IMR-90 (cell line): ENCODE data around the gene NCKAP5L. TPM values are rescaled to one million over a fixed set of nuclear protein-coding genes. Genes with fewer than 3 reads are reported as not detected.

Experiments
- ATAC-seq: fragments of 200-7000 bp; cut with Tn5 transposase; 2 replicates; pipeline ENCODE4 v1.9.1; 2020; ENCODE audit warnings: low read depth, mild to moderate bottlenecking, moderate library complexity
- BruUV-seq: library from RNA; stranded (reverse); fragments of 400-500 nt; replicated peaks from 2 replicates; lab custom pipeline; 2021; lab: Mats Ljungman, UMichigan
- CTCF ChIA-PET: fragments of 300-600 bp; formaldehyde crosslinking; extraction: SDS; loops from one replicate; lab custom pipeline; 2021; ENCODE audit warnings: antibody characterized with exemption; lab: Yijun Ruan, JAX
- POLR2A ChIA-PET: fragments of 300-600 bp; sonication (Branson Sonifier 250); formaldehyde crosslinking; loops from one replicate; lab custom pipeline; 2022; ENCODE audit warnings: antibody characterized with exemption; ENCODE audit not compliant: unreplicated experiment; lab: Charles Lee
- DNase-seq: peaks from one replicate; pipeline ENCODE4 v3.0.0; 2013
- H2AFZ ChIP-seq: replicated peaks from 2 replicates; pipeline ENCODE3; 2013; ENCODE audit warnings: low read length, mild to moderate bottlenecking; ENCODE audit not compliant: poor library complexity
- H2AK5ac ChIP-seq: 2 replicates; pipeline ENCODE4 v1.6.1; 2013; ENCODE audit warnings: low read depth, low read length, inconsistent platforms
- H2AK9ac ChIP-seq: replicated peaks from 2 replicates; pipeline ENCODE3; 2013; ENCODE audit warnings: mild to moderate bottlenecking, low read depth, low read length, moderate library complexity; ENCODE audit not compliant: poor library complexity
- H2BK120ac ChIP-seq: 2 replicates; pipeline ENCODE4 v1.6.1; 2013; ENCODE audit warnings: low read depth, low read length, inconsistent platforms
- H2BK15ac ChIP-seq: 3 replicates; pipeline ENCODE4 v1.6.1; 2013; ENCODE audit warnings: low read depth, low read length, inconsistent platforms
- H2BK20ac ChIP-seq: 2 replicates; pipeline ENCODE4 v1.6.1; 2013; ENCODE audit warnings: low read depth, mild to moderate bottlenecking, inconsistent platforms, low read length, moderate library complexity
- H2BK5ac ChIP-seq: 2 replicates; pipeline ENCODE4 v1.6.1; 2013; ENCODE audit warnings: mild to moderate bottlenecking, low read depth, low read length, inconsistent platforms; ENCODE audit not compliant: poor library complexity, severe bottlenecking
- H3K14ac ChIP-seq: replicated peaks from 2 replicates; pipeline ENCODE4 v1.6.1; 2013; ENCODE audit warnings: low read depth, low read length, inconsistent platforms
- H3K18ac ChIP-seq: 2 replicates; pipeline ENCODE4 v1.6.1; 2013; ENCODE audit warnings: low read depth, low read length, control low read depth
- H3K23ac ChIP-seq: 2 replicates; pipeline ENCODE4 v1.6.1; 2013; ENCODE audit warnings: low read depth, low read length, inconsistent platforms
- H3K27ac ChIP-seq: 2 replicates; pipeline ENCODE4 v1.5.1; 2013; ENCODE audit warnings: mild to moderate bottlenecking, control low read depth, low read length; ENCODE audit not compliant: insufficient read depth
- H3K27me3 ChIP-seq: 2 replicates; pipeline ENCODE4 v1.6.1; 2013; ENCODE audit warnings: low read length; ENCODE audit not compliant: control insufficient read depth, insufficient read depth
- H3K36me3 ChIP-seq: 2 replicates; pipeline ENCODE4 v1.6.1; 2013; ENCODE audit warnings: low read length, mixed read lengths; ENCODE audit not compliant: control insufficient read depth, insufficient read depth
- H3K4ac ChIP-seq: 2 replicates; pipeline ENCODE4 v1.6.1; 2013; ENCODE audit warnings: low read depth, low read length, inconsistent platforms
- H3K4me1 ChIP-seq: 2 replicates; pipeline ENCODE4 v1.6.1; 2013; ENCODE audit warnings: low read length, mixed read lengths; ENCODE audit not compliant: control insufficient read depth, insufficient read depth
- H3K4me2 ChIP-seq: 2 replicates; pipeline ENCODE4 v1.6.1; 2013; ENCODE audit warnings: low read depth, mild to moderate bottlenecking, control low read depth, low read length, moderate library complexity
- H3K4me3 ChIP-seq: 2 replicates; pipeline ENCODE4 v1.5.1; 2013; ENCODE audit warnings: low read depth, mild to moderate bottlenecking, control low read depth, low read length, moderate library complexity; ENCODE audit not compliant: insufficient read depth
- H3K56ac ChIP-seq: 2 replicates; pipeline ENCODE4 v1.6.1; 2013; ENCODE audit warnings: low read length, inconsistent platforms; ENCODE audit not compliant: insufficient read depth; ENCODE audit errors: extremely low read depth
- H3K79me1 ChIP-seq, 2 experiments: 2 replicates each; pipeline ENCODE4 v1.6.1; 2013; ENCODE audit warnings: low read length in 2 of 2, inconsistent platforms in 1 of 2, low read depth in 1 of 2
- H3K9ac ChIP-seq: 2 replicates; pipeline ENCODE4 v1.6.1; 2013; ENCODE audit warnings: low read depth, low read length, control low read depth
- H3K9me1 ChIP-seq: 2 replicates; pipeline ENCODE4 v1.6.1; 2013; ENCODE audit warnings: low read length, inconsistent platforms; ENCODE audit not compliant: insufficient read depth
- H3K9me3 ChIP-seq: 2 replicates; pipeline ENCODE4 v1.6.1; 2013; ENCODE audit warnings: low read length; ENCODE audit not compliant: control insufficient read depth, insufficient read depth
- H4K20me1 ChIP-seq: 2 replicates; pipeline ENCODE4 v1.6.1; 2013; ENCODE audit warnings: low read length, inconsistent platforms; ENCODE audit not compliant: insufficient read depth
- H4K5ac ChIP-seq: 2 replicates; pipeline ENCODE4 v1.6.1; 2013; ENCODE audit warnings: mild to moderate bottlenecking, low read depth, low read length, control low read depth
- H4K8ac ChIP-seq, 2 experiments: 2 replicates each; pipeline ENCODE4 v1.6.1; 2013; ENCODE audit warnings: low read depth in 2 of 2, low read length in 2 of 2, control low read depth in 1 of 2, inconsistent platforms in 1 of 2
- H4K91ac ChIP-seq: 2 replicates; pipeline ENCODE4 v1.6.1; 2013; ENCODE audit warnings: low read depth, low read length, inconsistent platforms; ENCODE audit not compliant: insufficient read depth
- BHLHE40 ChIP-seq: fragments of 150-350 bp; IDR thresholded peaks from 2 replicates; pipeline ENCODE4 v1.6.1; 2016; ENCODE audit warnings: mild to moderate bottlenecking, low read depth, low read length
- CEBPB ChIP-seq: IDR thresholded peaks from 2 replicates; pipeline ENCODE4 v1.6.1; 2012; ENCODE audit warnings: low read depth, low read length, improper control_type of control experiment
- CHD1 ChIP-seq: IDR thresholded peaks from 2 replicates; pipeline ENCODE4 v1.6.1; 2012; ENCODE audit warnings: low read depth, low read length, improper control_type of control experiment
- CTCF ChIP-seq: conservative IDR thresholded peaks from 2 replicates; pipeline ENCODE4 v1.5.1; 2012; ENCODE audit warnings: mild to moderate bottlenecking, low read depth, low read length, improper control_type of control experiment
- ELK1 ChIP-seq: fragments of 150-350 bp; IDR thresholded peaks from 2 replicates; pipeline ENCODE4 v1.6.1; 2016; ENCODE audit warnings: low read depth, mild to moderate bottlenecking, low read length, moderate library complexity, borderline replicate concordance
- FOS ChIP-seq: fragments of 150-350 bp; IDR thresholded peaks from 2 replicates; pipeline ENCODE4 v1.6.1; 2016; ENCODE audit warnings: low read depth, low read length
- MAFK ChIP-seq: IDR thresholded peaks from 2 replicates; pipeline ENCODE4 v1.6.1; 2012; ENCODE audit warnings: low read depth, low read length, improper control_type of control experiment
- MAZ ChIP-seq: IDR thresholded peaks from 2 replicates; pipeline ENCODE4 v1.6.1; 2012; ENCODE audit warnings: low read depth, mild to moderate bottlenecking, low read length, improper control_type of control experiment, moderate library complexity, borderline replicate concordance
- MXI1 ChIP-seq: IDR thresholded peaks from 2 replicates; pipeline ENCODE4 v1.6.1; 2012; ENCODE audit warnings: low read depth, mild to moderate bottlenecking, low read length, moderate library complexity, borderline replicate concordance
- NFE2L2 ChIP-seq: fragments of 150-350 bp; IDR thresholded peaks from 2 replicates; pipeline ENCODE4 v1.6.1; 2016; ENCODE audit warnings: low read depth, mild to moderate bottlenecking, low read length
- POLR2A ChIP-seq: IDR thresholded peaks from 2 replicates; pipeline ENCODE4 v1.6.1; 2012; ENCODE audit warnings: mild to moderate bottlenecking, low read depth, low read length
- RCOR1 ChIP-seq: IDR thresholded peaks from 2 replicates; pipeline ENCODE4 v1.6.1; 2012; ENCODE audit warnings: mild to moderate bottlenecking, low read length, improper control_type of control experiment; ENCODE audit not compliant: insufficient replicate concordance
- RFX5 ChIP-seq: IDR thresholded peaks from 2 replicates; pipeline ENCODE4 v1.8.0; 2012; ENCODE audit warnings: low read depth, mild to moderate bottlenecking, low read length, moderate library complexity
- SMC3 ChIP-seq: fragments of 150-350 bp; IDR thresholded peaks from 2 replicates; pipeline ENCODE4 v1.6.1; 2016; ENCODE audit warnings: low read depth, mild to moderate bottlenecking, antibody characterized with exemption, low read length, moderate library complexity
- USF2 ChIP-seq: fragments of 150-350 bp; IDR thresholded peaks from 2 replicates; pipeline ENCODE4 v1.6.1; 2017; ENCODE audit warnings: mild to moderate bottlenecking, antibody characterized with exemption, low read length, low read depth
- WGBS, 2 experiments: methylation state at CpG; one replicate each; pipeline versions ENCODE4 v1.1.5 to v1.1.7; 2013; ENCODE audit warnings: missing lambda C conversion rate in 2 of 2; ENCODE audit not compliant: insufficient read length in 1 of 2; ENCODE audit errors: extremely low coverage in 2 of 2; 5-methylcytosine and 5-hydroxymethylcytosine counted together
- dilution Hi-C: fragments of 300-500 bp; cut with HindIII; formaldehyde crosslinking; loops from one replicate; pipeline ENCODE4 v1.14.3; 2018; ENCODE audit warnings: low sequenced_read_pairs; ENCODE audit not compliant: unreplicated experiment
- in situ Hi-C: fragments of 300-500 bp; cut with MboI; formaldehyde crosslinking; loops from 3 replicates; pipeline ENCODE4 v1.14.3; 2019; ENCODE audit warnings: low sequenced_read_pairs, inconsistent platforms, mixed read lengths
- intact Hi-C: fragments of 100-400 bp; cut with micrococcal nuclease; formaldehyde crosslinking; loops from 2 replicates; pipeline ENCODE4 v1.10.0; 2022
- polyA plus RNA-seq, 3 experiments: library from polyadenylated mRNA; depleted of rRNA; stranded (reverse); fragments of >200 nt; gene quantifications; 2 replicates each; pipeline ENCODE4 v1.2.3, GENCODE V29; 2012; ENCODE audit warnings: low replicate concordance in 1 of 3
- total RNA-seq: library from RNA; depleted of rRNA; stranded (reverse); fragments of >200 nt; gene quantifications from 2 replicates; pipeline ENCODE4 v1.2.3, GENCODE V29; 2012

NCKAP5L gene
- total and polyA plus RNA-seq, 2 of the 4 experiments (the other 2 are of a cell fraction), result 6.1 to 14.4 TPM

GRCh38 chr12:49838973-49839633, 10.9 kb upstream of the NCKAP5L start:
- intact Hi-C loops (loop anchor here (1.0 kb wide), 1 partner anchor 63 kb away; no protein-coding TSS in a partner anchor), dilution Hi-C loops (no loop called here), in situ Hi-C loops (loop anchor here (5.0 kb wide), 1 partner anchor 62 kb away; no protein-coding TSS in a partner anchor)
- Histone ChIP-seq H2BK15ac (no peak overlapping the region), H3K56ac (no peak overlapping the region), H2BK20ac (no peak overlapping the region), H3K4me1 (peaks cover 5% of the 10 kb centered on the region), H3K27ac (no peak overlapping the region), H2BK5ac (no peak overlapping the region), H2AK9ac (peak overlapping the region; percentile 58), H4K8ac (no peak overlapping the region), H3K9me3 (no peaks in the 10 kb centered on the region), H2AFZ (no peak overlapping the region), H4K91ac (no peak overlapping the region), H3K79me1 (peaks cover 6 to 39% of the 10 kb centered on the region in 2 experiments; a peak in 3 of 4 replicates), H2BK120ac (no peak overlapping the region), H3K36me3 (peaks cover 2% of the 10 kb centered on the region; the same call in 1 of the 2 replicates), H3K9ac (no peak overlapping the region), H3K4me3 (no peak overlapping the region), H4K20me1 (no peaks in the 10 kb centered on the region), H3K27me3 (no peaks in the 10 kb centered on the region), H4K5ac (no peak overlapping the region), H3K14ac (no peak overlapping the region), H3K18ac (no peak overlapping the region), H3K23ac (no peak overlapping the region; the same call in 1 of the 2 replicates), H3K4me2 (no peak overlapping the region), H3K4ac (no peak overlapping the region), H2AK5ac (no peak overlapping the region), H3K9me1 (peaks cover 3% of the 10 kb centered on the region; the same call in 1 of the 2 replicates)
- peak; percentile 35 for DNase-seq
- WGBS, 2 experiments, result 70% methylated on average over 3 of the region's 3 CpGs; no CpG with 5 or more reads in 1 of the 2 experiments
- no TSS peak for BruUV-seq
- peak; percentile 33 for ATAC-seq
- ChIA-PET POLR2A (no interaction called here), CTCF (interaction anchor here (1.2 to 2.5 kb wide), 3 partner anchors 13 to 72 kb away, joined by 3 to 13 read pairs (median 3); no protein-coding TSS in a partner anchor)
- no peak for TF ChIP-seq MXI1
- no peak for TF ChIP-seq CHD1
- TF ChIP-seq NFE2L2, result no peak
- peak; percentile 45; the same call in 1 of the 2 replicates for TF ChIP-seq CEBPB
- TF ChIP-seq POLR2A, result no peak
- TF ChIP-seq CTCF, result peak; percentile 70
- peak; percentile 83 for TF ChIP-seq SMC3
- TF ChIP-seq FOS, result no peak
- no peak for TF ChIP-seq RFX5
- no peak for TF ChIP-seq MAZ
- TF ChIP-seq MAFK, result no peak
- TF ChIP-seq BHLHE40, result no peak
- TF ChIP-seq RCOR1, result no peak
- no peak for TF ChIP-seq ELK1
- no peak for TF ChIP-seq USF2
